GM19239 (cell line): Measurements from ENCODE around the gene BTBD19.
"Not testable (repeated sequence)": the region's sequence is repeated elsewhere in the genome, so short reads cannot be mapped to it uniquely, and the experiment has no call there.

ENCODE experiments used
- DNase-seq: peaks from one replicate; pipeline ENCODE4 v3.0.0; 2011; ENCODE audit warnings: low spot score; ENCODE audit not compliant: insufficient read length
- FAIRE-seq: peaks from 2 replicates; lab custom pipeline; 2011; peaks lifted over from hg19 to GRCh38; lab: Jason Lieb, UNC

Gene BTBD19

DNA sequence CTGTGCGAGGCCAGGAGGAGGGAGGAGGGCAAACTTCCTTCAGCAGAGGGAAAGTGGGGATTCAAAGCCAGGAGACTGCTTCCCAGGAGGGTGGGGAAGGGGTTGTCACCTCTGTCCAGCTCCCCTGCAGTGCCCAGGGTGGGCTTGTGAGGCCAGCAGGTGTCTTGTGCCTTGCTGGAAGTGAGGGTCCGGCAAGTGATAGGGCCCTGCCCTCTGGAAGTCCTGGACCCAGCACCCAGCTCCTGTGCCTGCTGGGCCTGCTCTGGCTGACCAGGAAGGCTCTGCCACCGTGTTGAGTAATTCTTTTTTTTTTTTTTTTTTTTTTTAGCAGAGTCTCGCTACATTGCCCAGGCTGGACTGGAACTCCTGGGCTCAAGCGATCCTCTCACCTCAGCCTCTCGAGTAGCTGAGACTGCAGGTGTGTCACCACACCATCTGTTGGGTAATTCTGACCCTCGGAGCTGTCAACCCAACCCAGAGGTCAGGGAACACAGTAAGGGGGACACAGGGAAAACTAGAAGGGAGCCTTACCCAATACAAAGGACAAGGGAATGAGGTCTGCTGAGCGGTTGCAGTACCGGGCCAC is 21.4 kb upstream of the BTBD19 start:
- DNase-seq: no peak

DNA sequence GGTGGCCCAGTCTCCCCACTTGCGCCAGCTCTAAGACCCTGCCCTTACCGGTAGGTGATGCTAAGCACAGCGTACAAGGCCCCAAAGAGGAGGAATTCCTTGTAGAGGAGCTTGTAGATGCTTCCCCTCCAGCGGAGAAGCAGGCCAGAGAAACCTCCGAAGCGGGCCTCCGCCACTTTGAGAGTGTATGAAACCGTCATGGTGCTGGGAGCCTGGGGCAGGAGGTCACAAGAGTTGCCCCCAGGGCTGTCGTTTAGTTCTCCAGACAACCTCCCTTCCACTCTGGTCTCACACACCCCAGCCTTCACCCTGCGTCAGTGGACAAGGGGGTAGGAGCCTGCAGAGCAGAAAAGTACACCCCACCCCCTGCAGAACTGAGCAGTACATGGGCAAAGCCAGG is 20.8 kb upstream of the BTBD19 start:
- DNase-seq: no peak
- FAIRE-seq: no peak

More for the DNA sequence above, 21.4 kb upstream of the BTBD19 start:
- no peak for FAIRE-seq

DNA sequence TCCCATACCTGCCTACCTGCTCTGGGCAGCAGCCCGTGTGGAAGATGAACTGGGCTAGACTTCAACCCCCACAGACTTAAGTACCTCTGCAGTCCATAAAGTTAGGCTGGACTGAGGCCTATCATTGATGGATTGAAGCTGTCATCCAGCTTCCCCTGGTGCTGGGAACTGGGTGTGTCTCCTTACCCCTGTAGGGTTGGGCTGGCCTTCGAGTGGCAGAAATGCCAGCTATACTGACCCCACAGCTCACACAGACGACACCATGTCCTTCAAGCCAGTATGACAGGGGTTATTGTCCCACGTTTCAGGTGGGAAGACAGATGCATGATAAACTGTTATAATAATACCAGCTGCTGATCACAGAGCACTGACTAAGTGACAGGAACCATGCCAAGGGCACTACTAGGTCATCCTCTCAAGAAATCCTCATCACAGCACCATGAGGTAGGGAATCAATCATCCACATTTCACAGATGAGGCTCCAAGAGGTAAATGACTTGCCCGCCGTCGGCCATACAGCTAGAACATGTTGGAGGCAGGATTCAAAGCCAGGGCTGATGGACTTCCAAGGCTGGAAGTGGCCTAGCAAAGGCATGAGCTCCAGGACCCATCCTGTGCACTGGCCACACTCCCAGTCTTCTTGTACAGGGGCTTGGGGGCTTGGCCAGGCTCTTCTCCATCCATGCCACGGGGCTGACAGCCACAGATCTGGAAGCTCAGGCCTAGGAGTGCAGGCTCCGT is 20.0 kb upstream of the BTBD19 start, which contains the start of gene BEST4:
Gene BEST4 (minus strand): TSS at position 51 of the 741 bp plus-strand sequence. CDS start 465 bp downstream, outside the sequence.
- FAIRE-seq (no peak), DNase-seq (no peak)

DNA sequence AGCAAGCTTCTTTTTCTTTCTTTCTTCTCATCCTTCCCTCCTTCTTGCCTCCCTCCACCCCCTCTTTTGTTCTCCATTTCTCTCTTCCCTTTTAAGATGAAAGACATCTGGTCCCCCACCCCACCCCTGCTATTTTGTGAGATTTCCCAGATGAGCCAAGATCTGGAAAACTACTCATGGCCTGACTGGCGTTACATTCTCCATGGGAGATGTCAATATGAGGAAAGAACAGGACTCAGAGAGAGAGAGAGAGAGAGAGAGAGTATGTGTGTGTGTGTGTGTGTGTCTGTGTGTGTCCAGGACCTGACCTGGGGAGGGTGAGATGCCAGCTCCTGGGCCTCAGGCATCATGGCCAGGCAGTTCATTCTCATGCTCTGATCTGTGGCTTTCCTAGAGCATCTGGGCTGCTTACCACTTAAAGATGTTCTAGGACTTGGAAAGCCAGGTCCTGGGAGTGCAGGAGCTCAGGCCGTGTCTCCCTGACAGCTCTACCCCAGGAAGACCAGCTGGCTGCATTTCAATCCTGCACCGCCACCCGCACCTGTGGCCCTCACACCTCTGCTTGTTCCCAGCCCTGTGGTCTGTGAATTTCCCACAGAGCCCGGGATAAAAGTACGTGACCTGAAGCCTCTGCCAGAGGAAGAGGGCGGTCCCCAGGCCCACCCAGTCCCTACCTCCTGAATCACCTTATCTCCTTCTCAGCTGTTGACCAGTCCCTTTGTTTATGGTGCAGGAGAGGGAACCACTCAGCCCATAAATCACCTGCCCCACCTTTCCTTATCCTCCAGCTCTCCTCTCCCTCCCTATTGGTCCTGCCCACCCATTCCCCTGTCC is 17.1 kb upstream of the BTBD19 start:
- DNase-seq (no peak), FAIRE-seq (no peak)

DNA sequence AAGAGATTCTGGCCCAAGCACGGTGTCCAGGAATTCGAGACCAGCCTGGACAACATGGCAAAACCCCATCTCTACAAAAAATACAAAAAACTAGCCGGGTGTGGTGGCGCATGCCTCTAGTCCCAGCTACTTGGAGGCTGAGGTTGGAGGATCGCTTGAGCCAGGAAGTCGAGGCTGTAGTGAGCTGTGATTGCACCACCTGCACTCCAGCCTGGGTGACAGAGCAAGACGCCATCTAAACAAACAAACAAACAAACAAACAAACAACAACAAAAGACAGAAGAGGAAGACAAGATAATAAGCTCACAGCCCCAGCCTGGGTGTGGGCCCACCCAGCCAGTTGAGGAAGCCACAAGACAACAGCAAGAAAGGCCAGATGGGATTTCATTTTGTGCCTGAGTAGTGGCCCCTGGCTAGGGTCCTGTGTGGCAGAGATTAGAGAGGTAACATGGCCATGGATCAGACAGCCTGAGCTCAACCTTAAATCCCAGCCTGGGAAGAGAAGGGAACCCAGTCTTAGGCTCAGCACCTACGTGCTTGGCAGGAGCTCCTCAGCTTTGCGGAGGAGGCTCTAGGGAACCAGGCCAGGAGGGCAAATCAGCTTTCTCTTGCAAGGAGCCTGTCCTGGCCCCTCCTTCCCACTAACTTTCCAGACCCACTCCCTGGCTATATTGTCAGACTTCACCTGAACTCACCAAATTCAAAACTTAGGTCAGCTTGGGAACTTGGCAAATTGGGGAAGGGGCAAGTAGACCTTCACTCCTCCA is 15.4 kb upstream of the BTBD19 start:
- FAIRE-seq (no peak), DNase-seq (no peak)

DNA sequence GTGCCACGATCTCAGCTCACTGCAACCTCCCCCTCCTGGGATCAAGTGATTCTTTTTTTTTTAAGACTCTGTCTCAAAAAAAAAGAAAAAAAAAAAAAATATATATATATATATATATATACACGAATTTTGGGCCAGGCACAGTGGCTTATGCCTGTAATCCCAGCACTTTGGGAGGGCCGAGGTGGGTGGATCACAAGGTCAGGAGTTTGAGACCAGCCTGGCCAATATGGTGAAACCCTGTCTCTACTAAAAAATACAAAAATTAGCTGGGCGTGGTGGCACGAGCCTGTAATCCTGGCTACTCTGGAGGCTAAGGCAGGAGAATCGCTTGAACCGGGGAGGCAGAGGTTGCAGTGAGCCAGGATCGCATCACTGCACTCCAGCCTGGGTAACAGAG is 10.4 kb upstream of the BTBD19 start:
- not testable (repeated sequence) for DNase-seq

DNA sequence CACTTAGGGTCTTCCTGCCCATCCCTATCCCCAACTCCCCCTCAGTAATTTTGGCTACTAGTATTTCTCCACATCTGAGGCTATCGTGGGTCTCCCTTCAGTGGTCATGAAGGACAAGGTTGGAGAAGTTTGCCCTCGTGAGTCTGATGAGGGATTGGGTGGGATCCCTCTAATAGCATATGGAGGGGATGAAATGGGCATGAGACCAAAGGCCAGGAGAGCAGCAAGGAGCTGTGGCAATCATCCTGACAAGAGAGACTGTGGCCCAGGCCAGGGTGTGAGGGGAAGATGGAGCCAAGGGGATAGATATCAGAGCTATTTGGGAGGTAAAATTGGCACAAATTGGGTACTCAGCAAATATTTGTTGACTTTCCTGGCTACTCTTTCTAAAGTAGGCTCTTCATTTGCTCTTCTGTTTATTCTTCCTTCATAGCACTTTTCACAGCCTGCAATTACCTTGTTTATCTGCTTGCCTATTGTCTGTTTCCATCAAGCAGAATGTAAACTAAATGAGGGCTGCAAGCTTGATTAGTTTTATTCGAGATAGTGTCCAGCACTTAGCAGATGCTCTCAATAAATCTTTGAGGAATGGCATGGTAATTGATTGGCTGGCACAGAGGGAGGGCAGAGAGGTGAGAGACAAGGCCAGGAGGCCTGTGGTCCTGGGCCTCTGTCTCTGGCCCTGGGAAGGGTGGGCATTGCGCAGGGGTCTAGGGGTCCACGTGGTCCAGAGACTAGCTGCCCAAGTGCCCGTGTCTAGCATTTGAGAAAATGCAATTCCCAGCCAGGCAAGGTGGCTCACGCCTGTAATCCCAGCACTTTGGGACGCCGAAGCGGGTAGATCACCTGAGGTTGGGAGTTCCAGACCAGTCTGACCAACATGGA is 9.6 kb upstream of the BTBD19 start:
- DNase-seq (no peak), FAIRE-seq (peak; percentile 64)

More for the DNA sequence above, 10.4 kb upstream of the BTBD19 start:
- FAIRE-seq: not testable (repeated sequence)

DNA sequence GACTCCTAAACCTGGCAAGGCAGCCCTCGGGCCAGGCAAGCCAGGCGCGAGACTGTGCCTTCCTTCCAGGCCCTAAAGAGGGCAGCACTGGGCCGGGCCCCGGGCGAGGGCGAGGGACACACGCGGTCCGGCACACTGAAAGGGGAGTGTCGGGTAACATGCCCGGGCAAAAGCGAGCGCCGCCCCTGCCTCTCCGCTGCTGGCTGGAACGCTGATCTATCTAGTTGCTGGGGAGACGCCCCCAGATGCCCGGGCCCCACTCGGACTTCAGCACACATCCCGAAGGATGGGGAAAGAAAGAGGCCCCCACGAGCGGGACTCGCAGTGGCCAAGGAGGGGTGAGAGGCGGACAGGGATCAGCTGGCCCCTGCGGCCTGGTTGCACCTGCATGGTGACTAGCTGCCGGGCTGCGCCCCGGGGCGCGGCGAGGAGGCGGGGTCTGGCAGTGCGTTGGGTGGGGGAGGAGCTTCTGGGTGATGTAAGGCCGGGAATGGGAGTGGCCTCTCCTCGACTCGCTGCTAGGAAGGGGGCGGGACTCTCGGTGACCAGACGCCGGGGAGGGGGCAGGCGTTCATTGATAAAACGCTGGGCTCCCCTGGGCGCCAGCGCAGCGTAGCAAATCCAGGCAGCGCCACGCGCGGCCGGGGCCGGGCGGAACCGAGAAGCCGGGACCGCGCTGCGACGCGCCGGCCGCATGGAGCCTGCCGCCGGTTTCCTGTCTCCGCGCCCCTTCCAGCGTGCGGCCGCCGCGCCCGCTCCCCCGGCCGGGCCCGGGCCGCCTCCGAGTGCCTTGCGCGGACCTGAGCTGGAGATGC is 8.3 kb upstream of the BTBD19 start, which contains the start of gene PLK3:
Gene PLK3 (plus strand): TSS at position 608 of the 815 bp plus-strand sequence. CDS start 87 bp downstream, at position 695.
- peak; percentile 96 for DNase-seq
- peak; percentile 99 for FAIRE-seq

DNA sequence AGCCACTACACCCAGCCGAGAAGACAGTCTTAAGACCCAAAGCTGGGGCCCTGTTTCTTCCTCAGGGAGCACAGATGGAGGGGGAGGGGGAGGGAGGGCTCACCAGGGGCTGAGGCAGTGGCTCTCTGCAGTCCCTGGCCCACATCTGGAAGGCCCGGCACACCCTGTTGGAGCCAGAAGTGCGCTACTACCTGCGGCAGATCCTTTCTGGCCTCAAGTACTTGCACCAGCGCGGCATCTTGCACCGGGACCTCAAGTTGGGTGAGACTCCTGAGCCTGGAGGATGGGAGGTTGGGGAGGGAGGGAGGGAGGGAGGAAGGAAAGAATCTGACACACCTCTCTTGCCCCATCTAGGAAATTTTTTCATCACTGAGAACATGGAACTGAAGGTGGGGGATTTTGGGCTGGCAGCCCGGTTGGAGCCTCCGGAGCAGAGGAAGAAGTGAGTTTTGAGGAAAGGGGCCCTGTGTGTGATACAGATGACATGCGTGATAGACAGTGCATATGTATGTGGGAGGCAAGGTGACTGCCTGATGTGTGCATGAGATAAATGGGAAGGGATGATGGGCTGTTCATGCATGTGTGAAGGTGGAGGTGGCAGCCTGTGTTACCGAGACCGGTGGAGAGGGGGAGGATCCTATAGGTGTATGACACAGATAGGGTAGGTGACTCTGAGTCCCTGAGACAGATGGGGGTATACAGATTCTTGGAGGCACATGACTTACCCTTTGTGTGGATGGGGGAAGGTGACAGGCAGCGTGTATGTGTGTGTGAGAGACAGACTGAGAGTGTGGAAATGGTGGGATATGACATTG is 6.6 kb upstream of the BTBD19 start:
- DNase-seq (no peak), FAIRE-seq (peak; percentile 82)

DNA sequence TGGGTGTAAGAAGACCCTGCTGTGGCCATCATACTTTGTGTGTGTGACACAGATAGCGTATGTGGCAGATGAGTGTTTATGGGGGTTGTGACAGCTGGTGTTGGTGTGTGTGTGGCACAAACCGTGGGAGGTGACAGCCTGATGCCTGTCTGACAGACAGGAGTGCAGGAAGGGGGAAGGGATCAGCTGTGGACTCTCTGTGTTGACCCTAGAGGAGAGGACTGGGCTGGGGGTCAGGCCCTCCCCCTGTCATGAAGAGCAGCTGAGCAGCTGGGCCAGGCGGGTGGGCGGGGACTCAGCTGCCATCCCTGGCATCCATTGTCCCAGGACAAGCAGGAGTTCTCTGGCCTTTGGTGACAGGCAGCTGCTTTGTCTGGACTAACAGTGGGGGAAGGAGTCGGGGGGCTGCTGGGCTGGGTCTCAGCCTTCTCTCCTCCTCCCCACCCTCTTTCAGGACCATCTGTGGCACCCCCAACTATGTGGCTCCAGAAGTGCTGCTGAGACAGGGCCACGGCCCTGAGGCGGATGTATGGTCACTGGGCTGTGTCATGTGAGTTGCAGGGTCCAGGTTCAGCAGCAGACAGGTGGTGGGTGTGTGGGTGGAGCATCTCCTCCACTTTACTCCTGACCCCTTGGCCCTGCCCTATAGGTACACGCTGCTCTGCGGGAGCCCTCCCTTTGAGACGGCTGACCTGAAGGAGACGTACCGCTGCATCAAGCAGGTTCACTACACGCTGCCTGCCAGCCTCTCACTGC is 5.8 kb upstream of the BTBD19 start:
- no peak for FAIRE-seq
- DNase-seq: no peak

DNA sequence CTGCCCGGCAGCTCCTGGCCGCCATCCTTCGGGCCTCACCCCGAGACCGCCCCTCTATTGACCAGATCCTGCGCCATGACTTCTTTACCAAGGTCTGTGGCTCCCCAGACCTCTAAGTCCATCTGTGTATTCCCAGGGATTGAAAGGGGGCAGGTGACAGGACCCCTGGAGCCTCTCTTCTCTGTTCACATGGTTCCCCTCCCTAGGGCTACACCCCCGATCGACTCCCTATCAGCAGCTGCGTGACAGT is 5.3 kb upstream of the BTBD19 start:
- no peak for FAIRE-seq

DNA sequence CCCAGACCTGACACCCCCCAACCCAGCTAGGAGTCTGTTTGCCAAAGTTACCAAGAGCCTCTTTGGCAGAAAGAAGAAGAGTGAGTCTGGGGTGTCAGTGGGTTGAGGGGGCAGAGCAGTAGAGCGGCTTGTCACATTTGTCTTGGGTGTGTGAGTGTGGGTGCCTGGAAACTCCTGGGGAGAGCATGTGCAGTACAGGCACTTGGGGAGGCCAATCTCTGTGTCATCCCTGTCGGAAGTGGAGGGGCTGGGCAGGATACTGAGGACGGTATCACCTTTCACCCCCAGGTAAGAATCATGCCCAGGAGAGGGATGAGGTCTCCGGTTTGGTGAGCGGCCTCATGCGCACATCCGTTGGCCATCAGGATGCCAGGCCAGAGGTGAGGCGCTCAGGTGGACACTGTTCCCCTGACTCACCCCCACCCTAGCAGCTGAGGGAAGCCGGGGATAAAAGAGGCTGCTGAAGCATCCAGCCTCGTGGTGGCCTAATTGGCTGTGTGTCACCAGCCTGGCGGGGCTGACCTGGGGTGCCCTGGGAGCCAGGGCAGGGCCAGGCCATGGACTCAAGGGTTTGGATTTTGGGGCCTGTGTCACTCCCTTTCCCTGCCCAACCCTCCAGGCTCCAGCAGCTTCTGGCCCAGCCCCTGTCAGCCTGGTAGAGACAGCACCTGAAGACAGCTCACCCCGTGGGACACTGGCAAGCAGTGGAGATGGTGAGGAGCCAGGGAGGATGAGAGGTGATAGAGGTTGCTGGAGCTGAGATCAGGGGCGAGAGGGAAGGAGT is 4.8 kb upstream of the BTBD19 start:
- no peak for DNase-seq
- no peak for FAIRE-seq

More for the DNA sequence above, 5.3 kb upstream of the BTBD19 start:
- DNase-seq: no peak

DNA sequence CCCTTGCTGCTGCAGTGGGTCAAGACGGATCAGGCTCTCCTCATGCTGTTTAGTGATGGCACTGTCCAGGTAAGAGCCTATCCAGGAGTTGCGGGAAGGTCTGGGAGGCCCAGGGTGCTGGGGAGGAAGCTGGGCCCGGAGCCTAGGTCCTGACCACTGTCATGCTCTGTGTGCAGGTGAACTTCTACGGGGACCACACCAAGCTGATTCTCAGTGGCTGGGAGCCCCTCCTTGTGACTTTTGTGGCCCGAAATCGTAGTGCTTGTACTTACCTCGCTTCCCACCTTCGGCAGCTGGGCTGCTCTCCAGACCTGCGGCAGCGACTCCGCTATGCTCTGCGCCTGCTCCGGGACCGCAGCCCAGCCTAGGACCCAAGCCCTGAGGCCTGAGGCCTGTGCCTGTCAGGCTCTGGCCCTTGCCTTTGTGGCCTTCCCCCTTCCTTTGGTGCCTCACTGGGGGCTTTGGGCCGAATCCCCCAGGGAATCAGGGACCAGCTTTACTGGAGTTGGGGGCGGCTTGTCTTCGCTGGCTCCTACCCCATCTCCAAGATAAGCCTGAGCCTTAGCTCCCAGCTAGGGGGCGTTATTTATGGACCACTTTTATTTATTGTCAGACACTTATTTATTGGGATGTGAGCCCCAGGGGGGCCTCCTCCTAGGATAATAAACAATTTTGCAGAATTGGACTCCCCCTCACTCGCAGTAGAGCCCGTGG is 2.9 kb upstream of the BTBD19 start:
- FAIRE-seq (no peak), DNase-seq (no peak)

DNA sequence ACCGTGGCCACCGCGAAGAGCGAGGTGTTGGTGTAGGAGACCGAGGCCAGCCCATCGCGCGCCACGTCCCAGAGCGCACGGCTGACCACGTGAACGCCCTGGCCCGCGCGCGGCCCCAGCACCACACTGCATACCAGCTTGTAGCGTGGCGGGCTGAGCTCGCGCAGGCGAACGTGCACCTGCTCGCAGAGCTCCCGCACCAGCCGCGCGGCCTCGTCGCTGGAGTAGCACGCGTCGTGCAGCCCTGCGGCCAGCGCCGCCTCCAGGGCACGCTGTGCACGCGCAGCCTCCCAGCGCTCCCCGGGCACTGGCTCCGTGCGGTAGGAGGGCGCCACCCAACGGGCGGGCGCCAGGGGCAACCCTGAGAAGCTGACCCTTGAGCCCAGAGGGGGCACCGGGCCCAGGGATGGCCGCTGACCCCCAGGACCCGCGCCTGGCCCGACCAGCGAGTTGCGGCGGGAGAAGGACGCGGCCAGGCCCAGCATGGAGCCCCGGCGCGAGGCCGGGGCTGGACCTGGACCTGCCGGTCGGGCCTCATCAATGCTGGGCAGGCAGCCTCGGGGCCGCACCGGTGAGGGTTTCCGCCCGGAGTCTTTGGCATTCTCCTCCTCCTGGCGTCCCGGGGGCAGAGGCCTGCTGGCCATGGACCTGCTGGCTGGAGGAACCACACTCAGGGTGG is 2.2 kb upstream of the BTBD19 start:
- FAIRE-seq (no peak), DNase-seq (no peak)

DNA sequence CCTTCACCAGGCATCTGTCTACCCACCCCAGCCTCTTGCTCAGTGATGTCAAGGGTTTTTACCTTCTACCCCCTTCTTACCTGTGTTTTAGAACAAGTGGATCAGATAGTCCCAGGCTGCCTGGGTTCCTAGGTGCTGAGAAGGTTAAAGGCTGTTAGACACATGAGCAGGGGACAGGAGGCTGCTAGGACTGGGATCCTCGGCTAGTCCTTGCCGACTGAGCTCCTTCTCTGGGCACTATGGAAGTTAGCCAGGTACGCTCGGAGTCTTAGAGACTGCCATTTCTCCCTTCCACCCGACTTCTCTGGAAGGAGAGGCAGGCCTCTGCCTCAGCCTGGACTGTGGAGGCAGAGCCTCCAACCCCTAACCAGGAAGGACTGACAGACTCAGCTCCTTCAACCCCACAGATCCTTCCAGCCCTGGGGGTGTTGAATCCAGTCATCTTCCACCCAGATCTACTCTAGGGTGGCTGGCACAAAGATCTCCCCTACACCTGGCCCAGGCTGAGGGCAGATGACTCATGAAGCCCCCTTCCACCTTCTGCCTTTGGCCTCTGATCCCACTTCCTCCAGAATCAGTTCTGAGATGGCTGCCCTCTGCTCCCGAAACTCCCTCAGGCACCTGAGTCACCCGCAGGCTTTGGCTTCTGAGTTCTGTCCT is 1.5 kb upstream of the BTBD19 start, which contains the start of gene DYNLT4:
Gene DYNLT4 (minus strand): TSS at position 648 of the 660 bp plus-strand sequence. CDS start 683 bp downstream, outside the sequence.
- DNase-seq (no peak), FAIRE-seq (no peak)
